NCI-H2196 treated with DMSO at 0.1 percent for 48 hours (cell line): ENCODE data around the gene MACROD2.

Experiments
- DNase-seq: peaks from one replicate; lab custom pipeline; 2025; ENCODE audit not compliant: unreplicated experiment; lab: John Stamatoyannopoulos, UW

MACROD2 gene

GRCh38 chr20:16043931-16044330, 2048.6 kb downstream of the MACROD2 start:
- DNase-seq, result no peak

- DNase-seq, result no peak
Measured at GRCh38 chr20:16048876-16049275, 2053.6 kb downstream of the MACROD2 start.

GRCh38 chr20:16049529-16050093, 2054.3 kb downstream of the MACROD2 start:
- DNase-seq, result no peak

GRCh38 chr20:16050366-16050765, 2055.1 kb downstream of the MACROD2 start:
- no peak for DNase-seq

GRCh38 chr20:16051968-16052367, 2056.7 kb downstream of the MACROD2 start:
- no peak for DNase-seq

- no peak for DNase-seq
Measured at GRCh38 chr20:16052456-16052855, 2057.1 kb downstream of the MACROD2 start.

GRCh38 chr20:16054985-16055384, 2059.7 kb downstream of the MACROD2 start:
- no peak for DNase-seq

- no peak for DNase-seq
Measured at GRCh38 chr20:16057651-16058050, 2062.3 kb downstream of the MACROD2 start.

GRCh38 chr20:16058268-16058667, 2063.0 kb downstream of the MACROD2 start:
- DNase-seq, result no peak

- DNase-seq, result no peak
Measured at GRCh38 chr20:16059841-16060240, 2064.5 kb downstream of the MACROD2 start.

GRCh38 chr20:16061351-16061750, 2066.0 kb downstream of the MACROD2 start:
- no peak for DNase-seq

- no peak for DNase-seq
Measured at GRCh38 chr20:16062661-16063581, 2067.6 kb downstream of the MACROD2 start.

- no peak for DNase-seq
Measured at GRCh38 chr20:16063881-16064280, 2068.6 kb downstream of the MACROD2 start.

- no peak for DNase-seq
Measured at GRCh38 chr20:16064989-16065707, 2069.8 kb downstream of the MACROD2 start.

GRCh38 chr20:16066571-16066970, 2071.3 kb downstream of the MACROD2 start:
- peak; percentile 52 for DNase-seq

GRCh38 chr20:16069389-16070010, 2074.2 kb downstream of the MACROD2 start:
- DNase-seq, result no peak

- DNase-seq, result no peak
Measured at GRCh38 chr20:16072220-16072619, 2076.9 kb downstream of the MACROD2 start.

- no peak for DNase-seq
Measured at GRCh38 chr20:16078172-16078898, 2083.0 kb downstream of the MACROD2 start.

GRCh38 chr20:16081421-16081820, 2086.1 kb downstream of the MACROD2 start:
- DNase-seq, result no peak

- DNase-seq, result no peak
Measured at GRCh38 chr20:16082051-16082550, 2086.8 kb downstream of the MACROD2 start.
